ENCODE data around the gene HMGA1. TPM values are rescaled to one million over a fixed set of nuclear protein-coding genes. Genes with fewer than 3 reads are reported as not detected.

HMGA1 gene
- total RNA-seq, 1 experiment from 2014 or later, result 360 TPM

DNA sequence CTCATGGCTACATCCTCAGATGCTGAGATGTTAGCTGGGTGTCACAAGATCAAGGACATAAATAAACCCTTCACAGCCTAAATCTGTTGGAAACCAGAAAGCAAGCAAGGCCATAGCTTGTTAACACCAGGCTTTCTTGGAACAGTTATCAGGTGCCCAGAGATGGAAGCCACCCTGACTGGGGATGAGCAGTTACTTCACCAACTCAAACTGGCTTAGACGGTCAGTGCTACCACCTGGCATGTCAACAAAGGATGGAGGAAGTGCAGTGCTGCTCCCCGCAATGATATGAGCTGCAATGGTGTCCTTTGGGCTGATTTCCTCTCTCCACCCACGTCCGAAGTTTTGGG, 41.1 kb downstream of the HMGA1 start:
- DNase-seq (ENCODE audit: low spot score), result no peak
- in situ Hi-C loops (cut with HindIII; ENCODE audit: low sequenced_read_pairs), result no loop called here

DNA sequence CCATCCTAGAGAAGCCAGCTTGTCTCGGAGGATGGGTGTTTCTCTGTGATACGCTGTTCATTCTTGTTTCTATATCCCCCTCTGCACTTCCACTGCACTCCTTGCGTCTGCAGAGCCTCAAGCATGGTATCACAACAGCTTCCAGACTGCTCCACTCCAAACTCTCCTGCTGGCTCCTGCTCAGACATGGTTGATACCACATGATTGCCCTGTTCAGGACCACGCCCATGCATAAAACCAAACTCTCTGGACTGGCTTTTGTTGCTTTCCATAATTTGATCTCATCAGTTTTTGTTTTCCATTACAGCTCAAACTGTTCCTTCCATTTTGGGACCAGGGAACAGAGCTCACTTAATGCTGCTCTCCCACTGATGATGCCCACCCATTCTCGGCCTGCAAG, 42.2 kb downstream of the HMGA1 start:
- no peak for DNase-seq (ENCODE audit: low spot score)
- in situ Hi-C loops (cut with HindIII; ENCODE audit: low sequenced_read_pairs), result no loop called here

DNA sequence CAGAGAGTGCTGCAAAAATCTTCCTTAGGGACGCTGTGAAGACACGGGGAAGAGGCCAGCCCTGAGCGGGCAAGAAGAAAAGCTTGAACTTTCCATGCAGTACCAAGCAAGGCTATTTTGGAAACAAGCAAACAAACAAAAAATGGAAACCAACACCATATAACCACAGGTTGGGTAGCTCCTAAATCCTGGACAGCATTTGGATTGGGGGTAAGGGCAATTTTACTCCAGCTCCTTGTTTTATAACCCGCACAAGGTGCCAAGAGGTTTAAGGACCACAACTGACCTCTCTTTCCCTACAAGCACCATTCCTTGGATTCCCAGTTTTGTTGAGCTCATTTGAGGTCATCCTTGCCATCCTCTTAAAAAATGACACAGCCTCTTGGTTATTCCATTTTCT, 43.5 kb downstream of the HMGA1 start:
- no peak for DNase-seq (ENCODE audit: low spot score)
- in situ Hi-C loops (cut with HindIII; ENCODE audit: low sequenced_read_pairs), result no loop called here

DNA sequence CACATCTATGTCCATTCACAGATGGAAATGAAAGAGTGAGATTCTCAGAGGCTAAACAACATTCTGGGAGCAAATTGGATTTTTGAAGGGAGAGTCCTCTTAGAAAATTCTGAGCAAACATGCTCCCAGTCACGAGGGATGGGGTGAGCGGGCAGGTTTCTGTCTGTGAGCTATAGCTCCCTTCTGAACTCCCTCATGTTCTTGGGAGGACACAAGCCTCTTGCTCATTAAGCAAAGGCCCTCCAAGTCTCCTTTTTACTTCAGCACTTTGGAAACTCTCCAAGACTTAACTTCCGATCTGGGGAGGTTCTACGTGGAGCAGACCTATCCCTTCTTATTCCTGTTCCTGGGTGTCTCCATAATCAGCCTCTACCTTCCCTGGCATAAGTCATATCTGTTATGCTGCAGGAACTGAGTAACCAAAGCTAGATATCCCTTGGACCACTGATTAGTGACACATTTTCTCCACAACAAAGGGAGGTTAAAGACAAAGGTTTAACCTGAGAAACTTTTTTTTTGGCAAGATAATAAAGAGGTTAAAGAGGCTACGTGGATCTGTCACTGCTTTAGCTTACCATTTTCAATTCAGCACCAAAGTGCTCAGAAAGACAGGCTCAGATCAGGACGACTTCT, 45.1 kb downstream of the HMGA1 start:
- DNase-seq (ENCODE audit: low spot score), result no peak
- in situ Hi-C loops (cut with HindIII; ENCODE audit: low sequenced_read_pairs), result no loop called here

DNA sequence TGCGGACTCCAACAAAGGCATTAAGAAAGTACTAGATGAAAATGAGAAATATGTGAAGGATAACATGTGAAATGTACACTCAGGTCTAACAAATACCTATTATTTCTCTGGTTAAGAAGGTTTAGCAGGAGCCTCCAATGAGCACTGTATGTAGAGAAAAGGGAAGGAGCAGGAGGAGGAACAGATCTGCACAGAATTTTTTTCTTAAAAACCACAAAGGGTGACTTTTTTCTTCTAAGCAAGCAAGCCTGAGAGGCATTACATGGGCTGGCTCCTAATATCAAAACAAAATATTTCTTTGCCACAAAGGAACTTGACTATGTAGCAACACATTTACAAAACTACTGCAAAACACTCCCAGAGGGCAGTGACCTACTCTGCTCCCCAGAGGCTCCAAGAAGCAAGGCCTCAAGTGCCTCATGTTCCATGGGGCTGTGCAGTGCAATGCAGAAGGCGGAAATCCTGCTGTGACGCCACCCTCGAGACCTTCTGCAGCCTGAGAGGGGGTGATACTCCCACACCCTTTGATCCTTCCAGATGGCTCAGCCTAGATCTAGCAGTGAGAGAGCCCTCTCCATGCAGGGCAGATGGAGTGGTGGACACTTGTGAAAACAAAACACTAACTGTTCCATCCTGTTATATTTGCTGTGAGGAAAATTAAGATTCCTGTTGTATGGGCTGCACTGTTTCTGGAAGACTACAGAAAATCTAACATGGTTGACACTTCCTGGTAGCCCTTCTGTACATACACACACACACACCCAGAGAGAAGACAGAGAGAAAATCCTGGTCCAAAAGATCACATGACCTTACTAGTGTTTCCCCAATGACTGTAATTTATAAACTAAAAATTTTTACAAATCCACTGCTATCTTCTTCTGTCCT, 48.1 kb downstream of the HMGA1 start:
- DNase-seq (ENCODE audit: low spot score), result peak; percentile 12
- in situ Hi-C loops (cut with HindIII; ENCODE audit: low sequenced_read_pairs), result no loop called here

DNA sequence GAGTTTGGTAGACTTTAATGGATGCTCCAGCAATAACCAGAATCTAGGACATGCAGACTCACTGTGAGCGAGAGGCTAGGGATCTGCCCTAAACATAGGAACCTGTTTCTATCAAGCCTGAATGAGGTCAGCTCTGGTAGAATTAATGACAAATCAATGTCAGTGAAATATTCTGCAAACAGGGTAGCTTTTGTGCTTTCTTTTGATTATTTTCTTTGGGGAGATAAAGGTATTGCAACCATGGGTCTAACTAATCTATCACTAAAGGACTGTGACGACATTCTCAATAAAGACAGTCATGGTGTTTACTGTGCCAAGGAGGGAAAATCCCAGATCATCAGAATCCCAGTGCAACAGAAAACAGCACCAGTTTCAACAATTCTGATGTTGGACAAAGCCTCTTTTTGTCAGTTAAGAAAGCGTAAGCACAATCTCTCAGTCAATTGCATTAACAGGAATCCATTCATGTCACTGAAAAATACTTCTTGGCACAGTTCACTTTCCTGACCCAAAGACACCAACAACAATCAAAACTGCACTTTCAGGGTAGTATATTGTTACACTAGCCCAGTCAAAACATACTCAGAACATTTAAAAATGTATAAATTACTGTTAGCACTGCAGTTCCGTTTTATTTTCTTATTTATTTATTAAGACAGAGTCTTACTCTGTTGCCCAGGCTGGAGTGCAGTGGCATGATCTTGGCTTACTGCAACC, 48.9 kb downstream of the HMGA1 start:
- no peak for DNase-seq (ENCODE audit: low spot score)
- in situ Hi-C loops (cut with HindIII; ENCODE audit: low sequenced_read_pairs), result no loop called here

DNA sequence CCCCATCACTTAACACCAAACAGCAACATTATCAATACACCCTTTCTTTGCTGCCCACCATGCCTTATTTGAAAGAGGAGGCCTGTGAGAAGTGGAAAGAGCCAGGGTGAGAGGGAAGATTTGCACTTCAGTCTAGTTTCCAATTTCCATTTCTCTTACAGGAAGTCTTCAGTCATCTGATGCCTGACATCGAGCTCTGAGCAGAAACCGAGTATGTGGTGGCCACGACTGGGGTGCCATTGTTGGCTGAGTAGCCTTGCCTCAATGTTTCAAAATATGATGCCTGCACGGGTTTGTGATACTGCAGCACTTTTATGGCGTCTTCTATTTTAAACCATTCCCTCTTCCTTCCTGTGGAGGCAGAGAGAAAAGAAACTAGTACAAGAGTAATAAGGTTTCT, 51.9 kb downstream of the HMGA1 start:
- in situ Hi-C loops (cut with HindIII; ENCODE audit: low sequenced_read_pairs), result no loop called here

DNA sequence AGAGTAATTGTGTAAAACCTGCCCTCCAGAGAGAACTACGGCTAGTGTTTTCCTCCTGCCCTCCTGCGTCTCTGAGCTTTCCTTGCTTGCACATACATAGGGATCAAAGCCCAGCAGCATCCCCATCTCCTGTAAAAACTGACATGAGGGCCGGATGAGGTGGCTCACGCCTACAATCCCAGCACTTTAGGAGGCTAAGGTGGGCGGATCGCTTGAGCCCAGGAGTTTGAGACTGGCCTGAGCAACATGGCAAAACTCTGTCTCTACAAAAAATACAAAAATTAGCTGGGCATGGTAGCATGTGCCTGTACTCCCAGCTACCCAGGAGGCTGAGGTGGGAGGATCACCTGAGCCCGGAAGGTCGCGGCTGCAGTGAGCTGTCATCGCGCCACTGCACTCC, 52.5 kb downstream of the HMGA1 start:
- DNase-seq (ENCODE audit: low spot score), result no peak
- in situ Hi-C loops (cut with HindIII; ENCODE audit: low sequenced_read_pairs), result no loop called here

More for the DNA sequence above, 51.9 kb downstream of the HMGA1 start:
- DNase-seq (ENCODE audit: low spot score), result no peak

DNA sequence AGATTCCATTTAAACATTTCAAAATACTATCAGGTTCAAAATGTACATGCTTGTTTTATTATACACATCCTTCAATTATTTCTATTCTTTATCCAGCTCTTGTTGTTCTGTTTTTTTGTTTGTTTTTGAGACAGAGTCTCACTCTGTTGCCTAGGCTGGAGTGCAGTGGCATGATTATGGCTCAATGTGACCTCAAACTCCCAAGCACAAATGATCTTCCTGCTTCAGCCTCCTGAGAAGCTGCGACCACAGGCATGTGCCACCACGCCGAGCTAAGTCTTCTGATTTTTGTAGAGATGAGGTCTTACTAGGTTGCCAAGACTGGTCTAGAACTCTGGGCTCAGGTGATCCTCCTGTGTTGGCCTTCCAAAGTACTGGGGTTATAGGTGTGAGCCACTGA, 56.3 kb downstream of the HMGA1 start:
- in situ Hi-C loops (cut with HindIII; ENCODE audit: low sequenced_read_pairs), result no loop called here
- DNase-seq (ENCODE audit: low spot score), result no peak

DNA sequence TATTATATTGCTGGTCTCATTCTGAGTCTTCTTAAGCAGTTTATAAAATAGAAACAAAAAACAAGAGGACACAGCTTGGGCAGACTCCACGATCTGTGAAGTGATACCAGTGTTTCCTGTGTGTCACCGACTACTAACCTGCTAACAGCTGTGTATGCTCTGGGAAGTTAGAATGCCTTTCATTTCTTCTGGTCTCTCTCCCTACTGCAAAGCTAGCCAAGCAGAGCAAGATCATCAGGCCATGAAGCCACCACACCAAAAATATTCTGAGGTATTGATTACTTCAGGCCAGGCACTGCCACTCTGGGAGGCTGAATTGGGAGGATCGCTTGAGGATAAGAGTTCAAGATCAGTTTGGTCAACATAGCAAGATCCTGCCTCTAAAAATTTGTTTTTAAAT, 59.0 kb downstream of the HMGA1 start:
- in situ Hi-C loops (cut with HindIII; ENCODE audit: low sequenced_read_pairs), result no loop called here
- no peak for DNase-seq (ENCODE audit: low spot score)

Other genes starting within 250 kb of the HMGA1 start
- 4.9 and 6.5 TPM in 2 replicates for gene GRM4, start 90.8 kb upstream of the HMGA1 start, total RNA-seq (2014; rRNA removed; shearing (Covaris generic))
- 15.0 and 17.2 TPM in 2 replicates for gene SMIM29, start 12.1 kb downstream of the HMGA1 start, total RNA-seq (2014; rRNA removed; shearing (Covaris generic))
- 8.1 and 10.6 TPM in 2 replicates for gene NUDT3, start 155.8 kb downstream of the HMGA1 start, total RNA-seq (2014; rRNA removed; shearing (Covaris generic))
- gene RPS10, start 189.2 kb downstream of the HMGA1 start, total RNA-seq (2014; rRNA removed; shearing (Covaris generic)), result 2,978 and 4,372 TPM in 2 replicates
- 0.12 TPM in 1 of 2 replicates, not detected in the other for gene PACSIN1, start 229.2 kb downstream of the HMGA1 start, total RNA-seq (2014; rRNA removed; shearing (Covaris generic))

All from G401 (cell line).